Small intestine (tissue), 16 donors: Measurements from ENCODE around the gene ZNF700. TPM values are rescaled to one million over a fixed set of nuclear protein-coding genes. Genes with fewer than 3 reads are reported as not detected.
A peak's percentile ranks its signal among the peaks of the same experiment; 100 is the strongest.
"Not testable (repeated sequence)": the region's sequence is repeated elsewhere in the genome, so short reads cannot be mapped to it uniquely, and the experiment has no call there.

Experiments
- DNase-seq, 2 donors: peaks; one replicate each; pipeline versions ENCODE4 v3.0.0 to v3.0.0-alpha.2; 2013
- FAIRE-seq: peaks from 2 replicates; lab custom pipeline; 2012; peaks lifted over from hg19 to GRCh38; lab: Jason Lieb, UNC
- H3K27ac ChIP-seq, 3 donors: one replicate each; pipeline ENCODE4 v1.5.1; 2013; ENCODE audit warnings: low read length in 2 of 3, mild to moderate bottlenecking in 2 of 3, control low read depth in 1 of 3, inconsistent platforms in 1 of 3, low read depth in 1 of 3, moderate library complexity in 1 of 3
- H3K27me3 ChIP-seq, 3 donors: one replicate each; pipeline ENCODE4 v1.6.1; 2013; ENCODE audit warnings: low read length in 3 of 3, inconsistent platforms in 1 of 3; ENCODE audit not compliant: control insufficient read depth in 3 of 3, insufficient read depth in 3 of 3
- H3K36me3 ChIP-seq, 3 donors: one replicate each; pipeline ENCODE4 v1.6.1; 2013; ENCODE audit warnings: low read length in 3 of 3, inconsistent platforms in 1 of 3, low read depth in 1 of 3, mild to moderate bottlenecking in 1 of 3, moderate library complexity in 1 of 3; ENCODE audit not compliant: control insufficient read depth in 3 of 3, insufficient read depth in 2 of 3
- H3K4me1 ChIP-seq, 3 donors: one replicate each; pipeline ENCODE4 v1.6.1; 2013; ENCODE audit warnings: low read length in 2 of 3, inconsistent platforms in 1 of 3, low read depth in 1 of 3, mild to moderate bottlenecking in 1 of 3, moderate library complexity in 1 of 3; ENCODE audit not compliant: control insufficient read depth in 3 of 3, insufficient read depth in 2 of 3
- H3K4me3 ChIP-seq, 3 donors: one replicate each; pipeline ENCODE4 v1.5.1; 2013; ENCODE audit warnings: low read length in 3 of 3, control low read depth in 1 of 3, inconsistent platforms in 1 of 3, low read depth in 1 of 3, mild to moderate bottlenecking in 1 of 3, moderate library complexity in 1 of 3
- H3K9me3 ChIP-seq, 2 donors: one replicate each; pipeline ENCODE4 v1.6.1; 2013; ENCODE audit warnings: low read depth in 1 of 2, low read length in 1 of 2; ENCODE audit not compliant: control insufficient read depth in 2 of 2, insufficient read depth in 1 of 2
- WGBS, 3 donors: extraction: QIAGEN DNeasy Blood & Tissue Kit; methylation state at CpG; one replicate each; pipeline ENCODE4 v1.1.7; 2013; 5-methylcytosine and 5-hydroxymethylcytosine counted together
- long read RNA-seq, 10 donors: transcript quantifications; one replicate each; lab custom pipeline, GENCODE V29; 2026
- polyA plus RNA-seq, 4 donors: library from polyadenylated mRNA; stranded (reverse) in 3 of 4; unstranded in 1 of 4; fragments of 200-250 nt in 3 of 4; fragments of 120-200 nt in 1 of 4; gene quantifications; one replicate each; pipeline versions ENCODE4 v1.2.1 to v1.2.3, GENCODE V29; 2013
- donor health status: healthy with polysubstance abuse.
- donor health status: control.
- donor health status: control.
- donor health status: Bipolar disorder and iron deficiency.
- donor health status: healthy.

ZNF700 gene
- polyA plus RNA-seq: 10 to 100 TPM in 3 of 4 donors, 1 to 10 TPM in 1; 7.3 to 24.6 (median 15.6) TPM
- long read RNA-seq, donor 1: 0 reads
- long read RNA-seq, donor 2: 0 reads
- long read RNA-seq, donor 3, partial matches to known transcripts: 6 of 9 reads
- long read RNA-seq, donor 3, other reads (novel, unspliced or antisense): 0 of 9 reads
- long read RNA-seq, donor 4, partial matches to known transcripts: 0 of 1 reads
- long read RNA-seq, donor 4, other reads (novel, unspliced or antisense): 0 of 1 reads
- long read RNA-seq, donor 5: 0 reads
- long read RNA-seq, donor 6, partial matches to known transcripts: 0 of 4 reads
- long read RNA-seq, donor 6, other reads (novel, unspliced or antisense): 0 of 4 reads
- long read RNA-seq, donor 7: 0 reads
- long read RNA-seq, donor 8: 0 reads
- long read RNA-seq, donor 9, partial matches to known transcripts: 0 of 1 reads
- long read RNA-seq, donor 9, other reads (novel, unspliced or antisense): 0 of 1 reads
- long read RNA-seq, donor 10, partial matches to known transcripts: 0 of 4 reads
- long read RNA-seq, donor 10, other reads (novel, unspliced or antisense): 0 of 4 reads

GRCh38 chr19:11924886-11925650 is at the start of gene ZNF700:
TSS of gene ZNF700 (plus strand) at chr19:11925107. CDS start at chr19:11925211, 104 bp downstream.
- peaks cover 0 to 17% (median 0%) of the 10 kb centered on the region in 3 donors for H3K36me3 ChIP-seq
- WGBS, 3 donors: 0% methylated on average over 47 to 53 of the region's 53 CpGs
- peak within 1 kb of the TSS; percentile 91 to 97 (median 95) for H3K4me3 ChIP-seq
- peak within 1 kb of the TSS; percentile 87 to 100 (median 100) for H3K27ac ChIP-seq
- H3K9me3 ChIP-seq: peaks cover 0 to 22% of the 10 kb centered on the region in 2 donors
- H3K27me3 ChIP-seq: no peaks in the 10 kb centered on the region
- H3K4me1 ChIP-seq: peaks cover 0 to 15% (median 3%) of the 10 kb centered on the region in 3 donors
- no peak for FAIRE-seq
- peak; percentile 97 for DNase-seq

GRCh38 chr19:11879687-11880266 is 45.1 kb upstream of the ZNF700 start:
- not testable (repeated sequence) for H3K27me3 ChIP-seq, FAIRE-seq, H3K36me3 ChIP-seq, H3K4me3 ChIP-seq, H3K4me1 ChIP-seq, H3K27ac ChIP-seq
- H3K9me3 ChIP-seq: peaks cover 2 to 15% of the 10 kb centered on the region in 2 donors
- WGBS, 3 donors: 78 to 85% (median 83%) methylated on average over 16 of the region's 16 CpGs
- DNase-seq: peak in 1 of 2 donors; percentile 24

- no peaks in the 10 kb centered on the region for H3K4me1 ChIP-seq
- DNase-seq (no peak), FAIRE-seq (no peak)
- H3K36me3 ChIP-seq: no peaks in the 10 kb centered on the region
- 92 to 94% (median 94%) methylated on average over 12 of the region's 12 CpGs for WGBS, 3 donors
- no peak overlapping the region for H3K4me3 ChIP-seq
- no peak overlapping the region for H3K27ac ChIP-seq
- H3K27me3 ChIP-seq: no peaks in the 10 kb centered on the region
- peaks cover 2 to 19% of the 10 kb centered on the region in 2 donors for H3K9me3 ChIP-seq
These were observed 44.3 kb upstream of the ZNF700 start for GRCh38 chr19:11880598-11880997.

- DNase-seq: peak; percentile 73 to 83
- no peaks in the 10 kb centered on the region for H3K27me3 ChIP-seq
- no peaks in the 10 kb centered on the region for H3K4me1 ChIP-seq
- no peak overlapping the region for H3K27ac ChIP-seq
- peaks cover 2 to 21% of the 10 kb centered on the region in 2 donors for H3K9me3 ChIP-seq
- H3K36me3 ChIP-seq: no peaks in the 10 kb centered on the region
- H3K4me3 ChIP-seq: no peak overlapping the region
- no peak for FAIRE-seq
- WGBS, 3 donors: 13 to 19% (median 16%) methylated on average over 10 of the region's 10 CpGs
These were observed 43.6 kb upstream of the ZNF700 start for GRCh38 chr19:11881151-11881800.

GRCh38 chr19:11882606-11883005 is 42.3 kb upstream of the ZNF700 start:
- no peaks in the 10 kb centered on the region for H3K36me3 ChIP-seq
- H3K9me3 ChIP-seq: peaks cover 2 to 28% of the 10 kb centered on the region in 2 donors
- FAIRE-seq (no peak), DNase-seq (no peak)
- H3K4me1 ChIP-seq: peaks cover 0 to 5% (median 0%) of the 10 kb centered on the region in 3 donors
- no peaks in the 10 kb centered on the region for H3K27me3 ChIP-seq
- WGBS, 3 donors: 56 to 88% (median 67%) methylated on average over 2 of the region's 2 CpGs
- H3K27ac ChIP-seq: no peak overlapping the region
- no peak overlapping the region for H3K4me3 ChIP-seq

GRCh38 chr19:11887234-11887610 is 37.7 kb upstream of the ZNF700 start:
- no peak for FAIRE-seq
- Histone ChIP-seq H3K4me3 (peak overlapping the region in 1 of 3 donors; percentile 86), H3K36me3 (peaks cover 0 to 7% (median 0%) of the 10 kb centered on the region in 3 donors), H3K4me1 (peaks cover 0 to 5% (median 0%) of the 10 kb centered on the region in 3 donors), H3K9me3 (peaks cover 0 to 28% of the 10 kb centered on the region in 2 donors), H3K27ac (peak overlapping the region in 2 of 3 donors; percentile 82 to 97), H3K27me3 (no peaks in the 10 kb centered on the region)
- DNase-seq: no peak
- 29 to 51% (median 49%) methylated on average over 7 of the region's 7 CpGs for WGBS, 3 donors

GRCh38 chr19:11887611-11888531 is 37.0 kb upstream of the ZNF700 start, which contains the start of gene ZNF69:
TSS of gene ZNF69 (plus strand) at chr19:11887782. CDS start at chr19:11887924, 142 bp downstream.
- no peaks in the 10 kb centered on the region for H3K27me3 ChIP-seq
- peaks cover 0 to 5% (median 0%) of the 10 kb centered on the region in 3 donors for H3K4me1 ChIP-seq
- H3K27ac ChIP-seq: peak within 1 kb of the TSS; percentile 69 to 97 (median 82)
- H3K4me3 ChIP-seq: peak within 1 kb of the TSS; percentile 61 to 86 (median 71)
- 0 to 1% (median 1%) methylated on average over 52 to 56 of the region's 56 CpGs for WGBS, 3 donors
- peaks cover 0 to 11% (median 0%) of the 10 kb centered on the region in 3 donors for H3K36me3 ChIP-seq
- DNase-seq: peak; percentile 80 to 95
- no peak for FAIRE-seq
- peaks cover 0 to 34% of the 10 kb centered on the region in 2 donors for H3K9me3 ChIP-seq
